K562 (cell line): ENCODE results near the gene HSPA1L.

ENCODE experiments used
- BRF1 ChIP-seq: IDR thresholded peaks from 3 replicates; pipeline ENCODE4 v1.6.1; 2011; ENCODE audit warnings: borderline replicate concordance, mild to moderate bottlenecking; ENCODE audit not compliant: insufficient read length; ENCODE audit errors: extremely low read depth
- CHD1 ChIP-seq: fragments of 200-600 bp; sonication (generic); IDR thresholded peaks from one replicate; pipeline ENCODE4 v1.6.1; 2012; ENCODE audit warnings: mild to moderate bottlenecking, moderate library complexity, low read length, inconsistent platforms
- ELF4 ChIP-seq: fragments of 450-650 bp; formaldehyde crosslinking; IDR thresholded peaks from 2 replicates; pipeline ENCODE4 v1.4.0; 2022; ENCODE audit warnings: missing genetic modification characterization
- HBP1 ChIP-seq: fragments of 450-650 bp; formaldehyde crosslinking; IDR thresholded peaks from 2 replicates; pipeline ENCODE4 v1.4.0; 2022; ENCODE audit warnings: missing genetic modification characterization
- ZBTB2 ChIP-seq: fragments of 450-650 bp; IDR thresholded peaks from 2 replicates; pipeline ENCODE4 v1.6.1; 2016; ENCODE audit warnings: antibody characterized with exemption
- ZFX ChIP-seq: sonication (generic); formaldehyde crosslinking; IDR thresholded peaks from 2 replicates; pipeline ENCODE4 v1.8.0; 2022; ENCODE audit warnings: mild to moderate bottlenecking, missing genetic modification reagents, moderate library complexity
- ZNF133 ChIP-seq: fragments of 250-450 bp; sonication (Bioruptor Pico); IDR thresholded peaks from 2 replicates; pipeline ENCODE4 v1.4.0; 2020; ENCODE audit warnings: mild to moderate bottlenecking
- ZNF174 ChIP-seq: fragments of 250-450 bp; sonication (Bioruptor Pico); IDR thresholded peaks from 2 replicates; pipeline ENCODE4 v1.4.0; 2020; ENCODE audit warnings: mild to moderate bottlenecking
- ZNF436 ChIP-seq: fragments of 250-450, 450-650 bp; sonication (Bioruptor Pico); formaldehyde crosslinking; IDR thresholded peaks from 2 replicates; pipeline ENCODE4 v1.7.0; 2020; ENCODE audit warnings: mild to moderate bottlenecking
- ZNF518B ChIP-seq: fragments of 250-450 bp; sonication (Bioruptor Pico); IDR thresholded peaks from 2 replicates; pipeline ENCODE4 v1.5.0; 2021; ENCODE audit warnings: mild to moderate bottlenecking, moderate library complexity
- ZNF583 ChIP-seq: fragments of 250-450 bp; sonication (Bioruptor Pico); IDR thresholded peaks from 2 replicates; pipeline ENCODE4 v1.4.0; 2020

GRCh38 chr6:31821301-31822035 is 6.4 kb upstream of the HSPA1L start:
- TF ChIP-seq ZNF583 (CRISPR knock-in tag) (0 out of 2 replicates have a peak, but pooled peaks have one; percentile 40), ZFX (CRISPR knock-in tag) (no peak), ELF4 (CRISPR knock-in tag) (peak; percentile 58; the same call in 1 of the 2 replicates), HBP1 (CRISPR knock-in tag) (peak; percentile 1; the same call in 1 of the 2 replicates), ZNF436 (CRISPR knock-in tag) (no peak), ZNF174 (CRISPR knock-in tag) (no peak), CHD1 (peak; percentile 96), ZNF518B (CRISPR knock-in tag) (no peak; the same call in 1 of the 2 replicates), ZBTB2 (0 out of 2 replicates have a peak, but pooled peaks have one; percentile 13), BRF1 (no peak), ZNF133 (CRISPR knock-in tag) (no peak)
